ENCODE measurements around the gene GALT.
A peak's percentile ranks its signal among the peaks of the same experiment; 100 is the strongest.

Gene GALT

DNA sequence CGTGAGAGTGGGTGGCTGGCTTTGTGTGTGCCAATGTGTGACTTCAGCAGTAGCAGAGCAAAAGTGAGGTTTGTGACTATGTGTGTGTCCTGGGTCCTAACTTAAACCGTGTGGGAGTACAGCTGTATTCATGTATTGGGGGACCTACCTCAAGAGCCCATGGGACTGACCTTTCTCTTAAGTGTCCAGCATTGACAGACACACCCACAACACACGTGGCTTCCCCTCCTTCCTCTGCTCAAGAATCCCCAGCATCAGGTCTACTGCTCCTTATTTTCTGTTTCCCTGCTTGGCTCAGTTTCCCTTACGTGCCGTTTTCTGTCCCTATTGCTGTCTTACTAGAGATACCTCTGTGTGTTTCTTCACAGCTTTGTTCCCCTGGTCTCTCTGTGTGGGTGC, 6.1 kb downstream of the GALT start:
- DNase-seq, result no peak

DNA sequence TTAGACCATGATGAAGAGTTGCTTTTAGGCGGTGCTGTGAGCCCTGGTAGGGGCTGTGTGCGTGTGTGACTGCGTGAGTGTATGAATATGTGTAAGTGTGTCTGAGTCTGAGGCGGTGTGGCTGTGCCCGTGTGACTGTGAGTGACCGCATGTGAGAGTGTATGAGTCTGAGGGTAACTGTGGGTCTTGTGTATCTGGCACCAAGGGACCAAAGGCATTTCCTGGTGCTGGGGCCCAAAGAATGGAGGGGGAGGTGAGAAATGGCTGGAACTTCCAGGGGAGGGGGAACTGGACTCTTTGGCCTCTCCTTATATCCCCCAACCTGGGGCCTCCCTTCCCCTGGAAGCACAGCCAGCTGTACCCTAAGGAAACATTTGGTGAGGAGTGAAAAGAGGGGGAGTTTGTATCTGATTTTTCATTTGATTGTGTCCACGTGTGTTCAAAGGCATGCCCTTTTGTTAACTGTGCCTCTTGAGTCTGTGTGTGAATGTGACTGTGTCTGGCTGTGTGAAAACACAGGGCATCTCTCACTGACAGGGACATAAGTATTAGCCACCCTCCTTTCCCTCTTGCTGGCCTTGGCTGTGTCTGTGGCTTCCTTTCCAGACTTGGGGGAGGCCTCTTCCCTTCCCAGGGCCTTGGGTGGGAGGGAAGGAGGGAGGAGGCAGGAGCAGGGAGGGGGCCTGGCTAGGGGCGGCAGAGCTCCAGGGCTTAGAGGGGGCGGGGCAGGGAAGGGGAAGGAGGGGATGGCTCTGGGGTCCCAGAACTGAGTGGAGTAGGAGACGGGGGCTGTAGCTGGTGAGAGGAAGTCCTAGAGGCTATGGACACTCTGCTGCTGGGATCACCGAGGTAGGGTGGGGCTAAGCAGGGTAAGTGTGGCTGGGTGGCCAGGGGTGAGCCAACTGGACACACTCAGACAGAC, 6.9 kb downstream of the GALT start:
- no peak for DNase-seq

DNA sequence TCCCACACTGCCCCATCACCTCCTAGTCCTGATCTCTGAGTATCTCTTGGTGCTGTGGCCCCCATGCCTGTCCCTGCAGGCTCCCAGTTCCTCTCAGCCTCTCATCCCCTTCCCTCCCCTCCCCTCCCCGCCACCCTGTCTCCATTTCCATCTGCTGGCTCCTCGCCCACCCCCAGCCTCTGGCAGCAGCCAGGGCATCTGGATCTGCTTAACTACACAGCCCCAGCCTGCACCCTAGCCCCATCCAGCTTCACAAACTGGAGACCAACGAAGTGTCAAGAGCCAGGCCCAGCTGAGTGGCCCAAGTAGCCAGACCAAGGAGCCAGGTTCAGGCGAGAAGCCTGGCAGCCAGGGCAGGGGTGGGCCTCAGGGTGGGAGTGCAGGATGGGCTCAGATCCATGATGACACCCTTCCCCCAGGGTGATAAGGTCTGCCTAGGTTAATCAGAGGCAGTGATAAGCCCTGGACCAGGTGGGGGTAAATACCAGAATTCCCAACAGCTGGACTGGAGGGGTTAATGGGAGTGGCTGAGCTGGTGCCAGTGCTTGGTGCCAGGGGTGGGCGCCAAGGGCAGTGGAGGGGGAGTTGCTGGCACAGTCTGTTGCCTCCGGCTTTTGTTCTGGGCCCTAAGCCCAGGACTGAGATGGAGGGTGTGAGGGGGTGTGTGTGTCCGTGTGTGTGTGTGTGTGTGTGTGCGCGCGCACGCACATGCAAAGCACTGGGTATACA, 8.0 kb downstream of the GALT start:
- no peak for DNase-seq

DNA sequence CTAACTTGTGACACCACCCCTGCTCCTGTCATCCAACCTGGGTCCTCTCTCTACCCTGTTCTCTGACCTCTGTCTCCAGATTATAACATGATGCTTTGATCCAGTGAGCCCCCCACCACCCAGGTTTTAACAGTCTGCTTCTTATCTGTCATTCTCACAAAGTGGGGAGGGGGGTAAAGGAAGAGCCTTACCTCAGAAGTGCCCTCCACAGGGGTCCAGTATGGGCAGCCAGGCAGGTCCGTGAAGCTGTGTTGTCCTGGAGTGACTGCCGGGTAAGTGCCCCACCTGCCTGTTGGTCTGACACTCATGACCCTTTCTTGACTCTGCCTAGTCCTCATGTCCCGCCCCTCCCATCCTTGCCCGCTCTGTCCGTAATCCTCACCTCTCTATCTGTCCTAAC, 8.9 kb downstream of the GALT start:
- DNase-seq, result no peak

DNA sequence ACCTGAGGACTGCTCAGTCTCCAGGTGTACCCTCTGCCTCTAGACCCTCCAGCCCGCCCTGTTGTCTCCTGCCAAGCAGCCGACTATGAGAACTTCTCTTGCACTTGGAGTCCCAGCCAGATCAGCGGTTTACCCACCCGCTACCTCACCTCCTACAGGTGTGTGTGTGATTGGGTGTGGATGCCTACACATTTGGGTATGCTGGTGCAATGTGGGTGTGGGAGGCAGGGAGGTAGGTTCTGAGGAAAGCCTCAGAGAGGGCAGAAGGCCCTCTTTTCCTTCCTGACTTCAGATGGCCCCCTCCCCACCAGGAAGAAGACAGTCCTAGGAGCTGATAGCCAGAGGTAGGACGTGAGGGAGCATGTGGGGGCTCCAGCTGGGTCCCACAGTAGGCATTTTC, 10.5 kb downstream of the GALT start:
- DNase-seq, result no peak

DNA sequence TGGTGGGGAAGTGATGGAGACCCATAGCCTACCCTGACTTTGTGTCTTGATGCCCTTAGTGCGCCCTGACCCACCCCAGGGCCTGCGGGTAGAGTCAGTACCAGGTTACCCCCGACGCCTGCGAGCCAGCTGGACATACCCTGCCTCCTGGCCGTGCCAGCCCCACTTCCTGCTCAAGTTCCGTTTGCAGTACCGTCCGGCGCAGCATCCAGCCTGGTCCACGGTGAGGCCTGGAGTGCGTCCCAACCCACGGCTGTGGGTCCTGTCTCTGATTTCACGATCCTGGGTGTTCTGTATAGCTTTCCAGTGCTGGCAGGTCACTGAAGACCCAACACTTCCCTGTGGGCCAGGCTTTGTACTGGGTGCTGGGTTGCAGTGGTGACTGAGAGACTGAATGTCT, 12.0 kb downstream of the GALT start:
- no peak for DNase-seq

DNA sequence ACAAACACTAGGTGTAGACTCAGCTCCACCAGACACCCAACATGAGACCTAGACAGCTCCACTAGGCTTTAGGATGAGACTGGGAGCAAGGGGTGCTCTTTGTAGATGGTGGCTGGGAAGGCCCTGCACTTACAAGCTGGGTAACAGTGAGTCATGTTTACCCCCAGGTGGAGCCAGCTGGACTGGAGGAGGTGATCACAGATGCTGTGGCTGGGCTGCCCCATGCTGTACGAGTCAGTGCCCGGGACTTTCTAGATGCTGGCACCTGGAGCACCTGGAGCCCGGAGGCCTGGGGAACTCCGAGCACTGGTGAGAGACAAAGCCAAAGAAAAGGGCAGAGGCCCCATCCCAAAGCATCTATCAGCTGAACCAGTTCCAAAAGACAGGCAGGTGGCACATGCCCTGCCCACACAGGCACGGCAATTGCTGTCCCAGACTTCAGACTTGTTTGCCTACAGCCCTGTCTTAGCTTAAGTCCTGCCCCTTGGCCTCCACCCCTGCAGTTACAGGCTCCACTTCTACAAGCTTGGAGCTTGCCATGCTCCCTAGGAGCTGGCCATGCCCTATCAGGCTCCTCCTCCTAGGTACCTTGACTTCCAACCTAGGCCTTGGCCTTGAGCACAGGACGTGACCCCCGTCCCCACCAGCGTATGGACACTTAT, 13.2 kb downstream of the GALT start:
- no peak for DNase-seq

DNA sequence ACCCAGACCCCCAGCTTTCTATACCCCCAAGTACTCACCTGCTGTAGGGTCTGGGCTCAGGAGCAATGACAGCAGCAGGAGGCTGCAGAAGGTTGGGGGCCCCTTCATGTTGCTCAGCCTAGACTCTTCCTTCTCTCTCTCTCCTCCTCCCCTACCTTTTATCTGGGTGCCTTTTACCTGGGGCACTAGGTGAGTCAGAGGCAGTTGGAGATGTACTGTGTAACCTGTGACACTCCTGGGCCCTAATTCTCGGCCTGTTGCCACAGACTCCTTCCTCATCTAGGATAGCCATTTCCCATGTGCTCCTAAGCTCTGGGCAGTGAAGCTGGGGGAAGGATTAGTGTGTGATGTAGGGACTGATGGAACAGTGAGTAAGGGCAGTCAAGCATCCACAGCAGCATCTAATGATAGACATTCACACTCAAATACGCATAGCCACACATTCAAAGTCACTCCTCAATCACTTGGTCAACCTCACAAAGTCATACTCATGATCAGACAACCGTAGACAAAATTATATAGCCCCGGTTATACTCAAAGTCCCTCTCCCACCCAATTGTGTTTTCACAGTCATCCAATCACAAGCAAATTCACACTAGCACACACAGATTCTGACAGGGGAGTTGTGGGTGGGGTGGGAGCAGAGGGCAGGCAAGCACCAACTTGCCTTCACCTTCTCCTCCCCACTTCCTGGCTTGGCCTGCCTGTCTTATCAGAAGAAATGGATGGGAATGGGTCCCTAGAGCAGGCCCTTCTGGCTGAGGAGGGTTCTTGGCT, 16.2 kb downstream of the GALT start, which contains the start of gene CCL27:
CCL27 (minus strand) TSS at position 132 of the 777 bp plus-strand sequence; CDS start at position 108, 24 bp downstream.
- no peak for DNase-seq

DNA sequence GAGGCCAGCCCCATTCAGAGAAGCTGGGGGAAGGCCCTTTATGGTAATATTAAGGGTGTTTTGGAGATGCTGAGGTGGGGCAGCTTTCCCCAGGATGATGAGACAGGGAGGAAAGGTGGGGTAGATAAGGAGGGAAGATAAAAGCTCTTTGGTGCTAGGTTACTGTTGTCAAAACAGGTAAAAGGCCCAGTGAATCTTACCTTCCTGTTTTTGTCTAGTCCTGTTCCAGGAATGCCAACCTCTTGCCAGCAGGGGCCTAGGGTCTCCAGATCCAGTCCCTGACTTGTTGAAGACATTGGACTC, 16.8 kb downstream of the GALT start:
- DNase-seq, result no peak

DNA sequence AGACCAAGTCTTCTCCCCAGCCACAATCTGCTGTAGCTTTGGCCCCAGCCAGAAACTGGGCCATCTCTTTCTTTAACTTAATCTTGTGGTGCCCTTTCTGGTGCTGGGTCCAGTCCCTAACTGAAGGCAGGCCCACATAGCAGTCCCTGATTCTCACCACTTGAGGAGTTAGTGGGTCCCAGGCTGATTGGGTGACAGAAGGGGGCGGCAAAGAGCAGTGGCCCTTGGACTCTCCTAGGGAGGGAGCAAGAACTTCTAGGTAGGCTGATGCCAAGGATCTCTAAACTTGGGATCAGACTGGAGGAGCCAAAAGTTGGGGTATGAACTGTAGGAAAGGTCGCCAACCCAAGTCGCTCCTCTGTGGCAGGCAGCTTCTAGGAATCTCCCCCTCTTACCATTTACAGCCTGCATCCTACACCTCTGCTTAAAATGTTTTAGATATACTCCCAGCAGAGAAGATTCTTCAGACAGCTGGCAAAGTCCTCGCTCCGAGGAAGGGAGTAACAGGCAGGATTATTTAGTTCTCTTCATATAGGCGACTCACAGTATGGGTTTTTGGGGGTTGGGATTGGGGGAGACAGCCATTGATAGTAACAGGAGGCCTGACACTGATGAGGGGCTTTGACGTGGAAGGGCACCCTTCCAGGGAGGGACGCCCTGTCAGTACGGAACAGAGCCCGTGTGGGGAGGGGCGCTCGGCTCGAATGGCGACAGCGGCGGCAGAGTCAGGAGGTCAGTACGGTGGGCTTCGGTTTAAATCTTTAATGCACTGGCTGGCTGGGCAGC, 18.0 kb downstream of the GALT start:
- no peak for DNase-seq

DNA sequence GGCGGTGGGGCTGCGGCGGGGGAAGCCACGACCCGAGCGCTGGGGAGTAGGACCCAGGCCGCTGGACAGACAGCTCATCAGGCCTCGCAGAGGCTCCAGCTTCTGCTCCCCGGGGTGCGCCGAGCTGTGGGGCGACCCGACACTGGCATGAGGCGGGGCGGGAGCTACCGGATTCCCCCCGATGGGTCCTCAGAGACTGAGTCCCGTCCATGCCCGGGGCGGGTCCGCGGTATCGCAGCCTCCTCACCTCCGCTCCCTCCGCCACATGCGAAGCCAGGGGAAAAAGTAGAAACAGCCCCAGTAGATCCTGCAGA, 18.5 kb downstream of the GALT start:
- DNase-seq, result no peak

DNA sequence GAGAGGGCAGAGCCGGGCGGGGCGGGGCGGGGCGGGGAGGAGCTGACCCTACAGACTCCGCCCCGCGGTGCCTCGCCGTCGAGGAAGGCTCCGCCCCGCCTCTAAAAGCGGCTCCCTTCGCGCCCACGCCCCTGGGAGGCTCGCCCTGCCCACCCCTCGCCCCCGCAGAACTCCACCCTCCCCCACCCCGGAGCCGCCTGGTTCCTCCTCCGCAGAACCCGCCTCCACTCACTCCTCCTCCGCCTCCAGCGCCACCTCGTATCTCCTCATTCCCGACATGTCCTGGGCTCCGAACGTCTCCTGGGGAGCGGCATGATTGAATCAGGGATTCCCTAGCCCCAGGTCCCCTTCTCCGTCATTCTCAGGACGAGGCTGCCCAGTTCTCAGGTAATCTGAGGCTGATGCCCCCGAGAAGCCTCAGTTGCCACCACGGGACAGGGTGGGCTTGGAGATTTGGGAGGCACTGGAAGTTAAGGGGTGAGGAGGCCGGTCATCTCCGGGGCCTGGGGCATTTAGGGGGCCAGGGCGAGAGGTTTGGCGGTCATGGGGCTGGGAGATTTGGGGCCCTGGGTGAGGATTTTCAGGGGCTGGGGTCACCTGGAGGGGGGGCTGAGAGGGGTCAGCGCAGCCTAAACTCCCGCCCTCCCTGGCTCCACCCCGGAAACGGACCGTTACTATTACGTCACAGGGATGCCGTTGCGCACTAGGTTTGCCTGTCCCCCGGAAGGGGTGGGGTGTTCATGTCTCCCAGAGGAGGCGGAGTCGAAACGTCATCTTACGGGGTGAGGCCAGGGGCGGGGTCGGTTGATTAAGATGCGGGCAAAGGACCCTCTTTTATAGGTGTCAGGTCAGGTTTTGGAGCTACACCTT, 19.1 kb downstream of the GALT start:
- peak; percentile 50 for DNase-seq

DNA sequence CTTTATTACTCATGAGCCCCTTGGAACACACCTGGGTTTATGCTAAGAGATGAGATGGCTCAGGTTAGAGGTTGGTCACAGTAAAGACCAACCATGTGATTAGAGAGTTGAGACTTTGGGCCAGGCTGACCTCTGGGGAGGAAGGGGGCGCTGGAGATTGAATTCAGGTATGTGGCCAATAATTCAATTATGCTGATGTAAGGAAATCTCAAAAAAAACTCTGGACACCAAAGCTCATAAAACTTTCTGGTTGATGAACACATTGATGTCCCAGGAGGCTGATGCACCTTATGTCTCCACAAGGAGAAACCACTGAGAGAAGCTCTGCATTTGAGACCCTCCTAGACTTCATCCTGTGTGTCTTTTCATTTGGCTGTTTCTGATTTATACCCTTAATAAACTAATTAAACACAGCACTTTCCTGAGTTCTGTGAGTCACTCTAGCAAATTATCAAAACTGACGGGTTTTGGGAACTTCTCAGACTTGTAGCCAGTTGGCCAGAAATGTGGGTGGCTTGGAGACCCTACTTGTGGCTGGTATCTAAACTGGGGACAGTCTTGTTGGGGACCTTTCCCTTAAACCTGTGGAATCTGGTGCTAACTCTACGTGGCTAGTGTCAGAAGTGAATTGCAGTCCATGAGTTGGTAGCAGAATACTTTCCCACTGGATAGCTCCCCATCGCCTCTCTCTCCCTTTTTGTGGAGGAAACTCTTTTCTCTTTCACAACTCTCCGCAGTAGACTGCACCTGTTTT, 23.5 kb downstream of the GALT start:
- DNase-seq, result no peak

DNA sequence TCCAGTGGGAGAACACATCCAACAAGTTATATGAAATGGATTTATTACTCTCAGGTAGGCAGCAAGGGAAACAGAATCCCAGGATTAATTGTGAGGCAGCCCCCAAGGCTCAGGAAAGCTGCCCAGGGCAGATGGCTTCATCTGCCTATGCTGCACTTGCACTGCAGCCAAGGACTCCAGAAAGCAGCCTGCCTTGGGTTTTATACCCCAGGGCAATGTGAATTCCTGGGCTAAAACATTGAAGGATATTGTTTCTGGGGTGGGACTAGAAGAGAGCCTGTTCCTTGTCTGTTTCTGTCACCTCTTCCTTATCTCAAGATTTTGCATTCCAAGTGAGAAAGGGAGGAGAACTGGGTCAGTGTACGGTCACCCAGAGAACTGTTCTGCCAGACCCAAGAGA, 24.8 kb downstream of the GALT start:
- DNase-seq, result no peak

DNA sequence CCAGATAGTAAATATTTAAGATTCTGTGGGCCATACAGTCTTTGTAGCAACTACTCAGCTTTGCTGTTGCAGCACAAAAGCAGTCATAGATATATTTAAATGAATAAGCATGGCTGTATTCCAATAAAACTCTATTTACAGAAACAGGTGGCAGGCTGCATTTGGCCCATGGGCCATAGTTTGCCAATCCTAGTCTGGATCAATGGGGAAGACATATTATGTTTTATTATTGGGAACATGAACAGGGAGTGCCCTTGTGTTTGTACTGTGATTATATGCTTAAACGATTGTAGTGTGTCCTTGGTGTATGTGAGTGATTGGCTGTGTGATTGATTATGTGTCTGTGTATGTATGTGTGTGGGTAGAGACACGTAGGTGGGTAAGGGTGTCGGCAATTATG, 28.0 kb downstream of the GALT start:
- DNase-seq, result no peak

DNA sequence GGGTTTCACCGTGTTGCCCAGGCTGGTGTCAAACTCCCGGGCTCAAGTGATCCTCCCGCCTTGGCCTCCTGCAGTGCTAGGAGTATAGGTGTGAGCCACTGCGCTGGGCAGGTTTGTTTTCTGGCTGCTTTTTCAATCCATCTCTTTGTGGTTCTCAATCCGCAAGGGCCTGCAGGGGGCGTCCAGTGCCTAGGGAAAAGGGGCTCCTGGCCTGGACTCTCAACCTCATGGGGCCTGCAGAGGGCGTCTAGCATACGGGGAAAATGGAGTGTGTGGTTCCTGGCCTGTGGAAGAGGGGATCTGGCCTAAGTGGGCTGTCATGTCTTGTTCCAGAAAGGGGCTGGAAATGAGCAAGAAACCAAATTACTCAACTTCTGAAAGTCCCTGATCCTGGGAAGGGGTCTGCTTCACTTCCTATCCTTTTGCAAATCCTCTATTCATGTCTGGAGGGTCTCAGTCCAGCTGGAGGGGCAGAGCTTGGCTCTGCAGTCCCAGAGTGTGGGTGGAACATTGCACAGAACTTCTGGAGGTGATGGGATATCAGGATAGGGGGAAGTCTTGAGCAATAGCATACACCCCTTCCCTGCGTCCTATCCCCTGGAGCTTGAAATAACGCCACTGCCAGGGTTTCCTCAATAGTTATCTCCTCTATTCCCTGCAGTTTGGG, 28.7 kb downstream of the GALT start:
- peak; percentile 34 for DNase-seq

DNA sequence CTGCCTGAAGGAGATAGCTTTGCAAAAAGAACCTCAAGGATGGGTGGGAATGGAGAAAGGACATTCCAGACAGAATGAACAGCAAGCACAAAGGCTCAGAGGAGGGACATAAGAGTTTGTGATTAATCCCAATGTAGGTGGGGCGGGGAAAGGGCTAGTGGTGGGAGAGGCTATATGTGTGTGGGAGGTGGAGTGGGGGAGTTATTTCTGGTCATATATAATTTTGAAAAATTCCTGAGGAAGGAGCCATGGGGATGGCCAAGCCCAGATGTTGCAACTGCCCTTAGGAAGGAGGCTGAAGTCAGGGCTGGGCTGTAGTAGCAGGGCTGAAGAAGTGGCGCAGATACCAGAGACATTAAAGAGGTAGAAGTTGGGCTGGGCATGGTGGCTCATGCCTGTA, 29.4 kb downstream of the GALT start:
- DNase-seq, result no peak

DNA sequence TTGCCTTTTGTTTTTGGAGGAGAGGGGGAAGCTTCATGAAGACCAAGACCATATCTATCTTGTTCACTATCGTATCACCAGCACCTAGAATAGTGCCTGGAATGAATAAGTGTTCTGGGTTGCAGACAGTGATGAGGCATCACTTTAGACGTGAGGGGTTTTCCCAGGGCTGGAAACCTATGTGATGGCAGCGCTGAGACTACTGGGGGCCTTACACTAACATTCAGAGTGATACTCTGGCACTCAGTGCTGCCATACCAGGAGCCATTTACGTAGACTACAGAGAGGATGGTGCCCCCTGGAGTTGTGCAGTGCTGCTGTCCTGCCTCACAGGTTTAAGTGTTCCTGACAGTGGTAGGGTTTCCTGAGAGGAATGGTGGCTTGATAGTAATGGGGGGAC, 37.7 kb downstream of the GALT start:
- DNase-seq, result no peak

DNA sequence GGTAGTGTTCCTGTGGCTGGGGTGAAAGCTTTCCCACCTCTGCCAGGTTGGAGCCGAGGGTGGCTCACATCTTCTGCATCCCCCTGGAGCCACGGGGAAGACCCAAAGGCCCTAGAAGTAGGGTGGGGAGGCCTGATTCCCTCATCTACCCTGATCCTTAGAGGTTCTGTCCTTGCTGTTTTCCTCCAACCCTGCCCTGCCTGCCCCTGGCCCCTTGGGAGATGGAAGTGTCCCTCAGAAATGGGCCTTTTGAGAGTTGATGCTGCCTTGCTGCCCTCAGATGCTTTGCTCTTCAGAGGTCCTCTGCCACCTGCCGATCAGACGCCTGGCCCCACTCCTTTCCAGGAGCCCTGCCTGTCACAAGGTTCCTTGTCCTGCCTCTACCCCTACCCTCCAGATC, 38.3 kb downstream of the GALT start:
- DNase-seq, result no peak

DNA sequence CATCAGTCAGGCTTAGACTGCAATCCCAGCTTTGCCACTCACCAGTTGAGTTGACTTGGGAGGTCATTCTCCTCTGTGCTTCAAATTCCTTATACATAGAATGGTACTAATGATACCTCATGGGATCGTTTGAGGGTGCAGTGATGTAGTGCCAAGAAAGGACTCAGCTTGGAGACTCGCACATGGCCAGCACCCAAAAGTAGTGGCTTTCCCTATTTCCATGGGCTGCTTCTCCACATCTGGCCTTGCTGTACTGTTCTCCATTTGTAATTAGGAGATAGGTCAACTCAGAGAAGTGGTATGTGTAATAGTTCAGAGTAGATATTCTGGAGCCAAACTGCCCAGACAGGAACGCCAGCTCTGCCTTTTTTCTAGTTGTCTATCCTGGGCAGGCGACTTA, 39.1 kb downstream of the GALT start:
- no peak for DNase-seq
